Stimulated activated CD8-positive, alpha-beta memory T cell treated with anti-CD3 and anti-CD28 coated beads, Interleukin-2, amount 100 ng/mL, for 1 hour (primary cell): Measurements from ENCODE around the gene CSTB.

Experiments
- DNase-seq, 2 donors: peaks; one replicate each; pipeline ENCODE4 v3.0.0-alpha.2; 2020; ENCODE audit warnings: low read depth in 2 of 2

The CSTB gene

GRCh38 chr21:43810505-43811261, 34.6 kb upstream of the CSTB start:
- DNase-seq: peak; percentile 72 to 82

- no peak for DNase-seq
Measured at GRCh38 chr21:43809853-43810504, 33.9 kb upstream of the CSTB start.

- DNase-seq: no peak
Measured at GRCh38 chr21:43809346-43809799, 33.3 kb upstream of the CSTB start.

- DNase-seq: no peak
Measured at GRCh38 chr21:43808832-43809251, 32.7 kb upstream of the CSTB start.

- no peak for DNase-seq
Measured at GRCh38 chr21:43808367-43808766, 32.3 kb upstream of the CSTB start.

GRCh38 chr21:43806017-43806710, 30.1 kb upstream of the CSTB start:
- DNase-seq: no peak

GRCh38 chr21:43805275-43805800, 29.2 kb upstream of the CSTB start:
- no peak for DNase-seq

- no peak for DNase-seq
Measured at GRCh38 chr21:43803558-43804300, 27.6 kb upstream of the CSTB start.

- no peak for DNase-seq
Measured at GRCh38 chr21:43802713-43803313, 26.7 kb upstream of the CSTB start.

GRCh38 chr21:43801006-43801783, 25.1 kb upstream of the CSTB start:
- no peak for DNase-seq

GRCh38 chr21:43800566-43800965, 24.5 kb upstream of the CSTB start:
- DNase-seq: no peak

- DNase-seq: no peak
Measured at GRCh38 chr21:43800124-43800523, 24.0 kb upstream of the CSTB start.

- DNase-seq: no peak
Measured at GRCh38 chr21:43799301-43799840, 23.3 kb upstream of the CSTB start.

- no peak for DNase-seq
Measured at GRCh38 chr21:43797925-43798715, 22.0 kb upstream of the CSTB start.

GRCh38 chr21:43797415-43797814, 21.3 kb upstream of the CSTB start:
- no peak for DNase-seq

GRCh38 chr21:43794857-43795256, 18.7 kb upstream of the CSTB start:
- no peak for DNase-seq

- no peak for DNase-seq
Measured at GRCh38 chr21:43794311-43794710, 18.2 kb upstream of the CSTB start.

GRCh38 chr21:43793243-43793642, 17.1 kb upstream of the CSTB start:
- DNase-seq: no peak

GRCh38 chr21:43792406-43792805, 16.3 kb upstream of the CSTB start:
- DNase-seq: no peak
